K562 (cell line): ENCODE data around the gene PIK3CB. TPM values are rescaled to one million over a fixed set of nuclear protein-coding genes. Genes with fewer than 3 reads are reported as not detected.

Experiments used
- ATF3 ChIP-seq, 2 experiments: fragments of 450-650 bp in 1 of 2; sonication (generic) in 1 of 2; formaldehyde crosslinking in 1 of 2; IDR thresholded peaks in 1 of 2; conservative IDR thresholded peaks in 1 of 2; 2 replicates each; pipeline versions ENCODE4 v1.6.1 to v1.8.1; 2016 to 2023; ENCODE audit warnings: mild to moderate bottlenecking in 2 of 2, moderate library complexity in 2 of 2, inconsistent platforms in 1 of 2, missing genetic modification reagents in 1 of 2
- CBX5 ChIP-seq: IDR thresholded peaks from 2 replicates; pipeline ENCODE4 v1.6.1; 2014; ENCODE audit warnings: low read depth, borderline replicate concordance
- CEBPB ChIP-seq: fragments of 450-650 bp; IDR thresholded peaks from 2 replicates; pipeline ENCODE4 v1.6.1; 2016; ENCODE audit warnings: missing genetic modification characterization, missing compliant biosample characterization
- CTCFL ChIP-seq: IDR thresholded peaks from 2 replicates; pipeline ENCODE4 v1.6.1; 2011; ENCODE audit warnings: borderline replicate concordance, low read depth, mild to moderate bottlenecking, moderate library complexity, low read length; ENCODE audit not compliant: insufficient read depth, poor library complexity, severe bottlenecking
- DACH1 ChIP-seq: fragments of 450-650 bp; IDR thresholded peaks from 2 replicates; pipeline ENCODE4 v1.6.1; 2018; ENCODE audit not compliant: partially characterized antibody
- ETV1 ChIP-seq: fragments of 450-650 bp; conservative IDR thresholded peaks from 2 replicates; pipeline ENCODE4 v1.6.1; 2016; ENCODE audit warnings: missing genetic modification characterization, control low read depth, low read depth, missing compliant biosample characterization
- FOXJ2 ChIP-seq: fragments of 200-800 bp; sonication (Bioruptor generic); IDR thresholded peaks from 2 replicates; pipeline ENCODE4 v1.6.1; 2016; ENCODE audit warnings: missing genetic modification characterization, missing compliant biosample characterization
- HBP1 ChIP-seq: fragments of 450-650 bp; formaldehyde crosslinking; IDR thresholded peaks from 2 replicates; pipeline ENCODE4 v1.4.0; 2022; ENCODE audit warnings: missing genetic modification characterization
- HIVEP1 ChIP-seq: fragments of 250-450 bp; sonication (Bioruptor Pico); IDR thresholded peaks from 2 replicates; pipeline ENCODE4 v1.4.0; 2020; ENCODE audit warnings: mild to moderate bottlenecking
- MEIS2 ChIP-seq: fragments of 450-650 bp; IDR thresholded peaks from 2 replicates; pipeline ENCODE4 v1.6.1; 2014; ENCODE audit warnings: mild to moderate bottlenecking; ENCODE audit not compliant: partially characterized antibody
- NR2C2 ChIP-seq, 2 experiments: fragments of 200-800 bp in 1 of 2; sonication (Bioruptor generic) in 1 of 2; sonication (generic) in 1 of 2; formaldehyde crosslinking in 1 of 2; IDR thresholded peaks; 2 replicates each; pipeline versions ENCODE4 v1.6.1 to v1.8.0; 2016 to 2022; ENCODE audit warnings: mild to moderate bottlenecking in 1 of 2, missing compliant biosample characterization in 1 of 2, missing genetic modification characterization in 1 of 2, missing genetic modification reagents in 1 of 2
- RUNX1 ChIP-seq: sonication (generic); IDR thresholded peaks from 2 replicates; pipeline ENCODE4 v1.6.1; 2016; ENCODE audit warnings: antibody characterized with exemption, low read depth
- SOX6 ChIP-seq: fragments of 450-650 bp; IDR thresholded peaks from 2 replicates; pipeline ENCODE4 v1.6.1; 2014; ENCODE audit warnings: mild to moderate bottlenecking
- ZNF12 ChIP-seq: sonication (generic); formaldehyde crosslinking; IDR thresholded peaks from 2 replicates; pipeline ENCODE4 v1.4.0; 2020; ENCODE audit warnings: mild to moderate bottlenecking, missing genetic modification reagents
- ZNF253 ChIP-seq: fragments of 250-450 bp; sonication (Bioruptor Pico); conservative IDR thresholded peaks from 2 replicates; pipeline ENCODE4 v1.6.1; 2021; ENCODE audit warnings: mild to moderate bottlenecking
- ZNF316 ChIP-seq: fragments of 450-650 bp; IDR thresholded peaks from 2 replicates; pipeline ENCODE4 v1.6.1; 2016
- ZNF512 ChIP-seq: IDR thresholded peaks from 2 replicates; pipeline ENCODE4 v1.6.1; 2016; ENCODE audit warnings: missing genetic modification characterization, missing compliant biosample characterization
- ZNF75A ChIP-seq: fragments of 450-650 bp; formaldehyde crosslinking; IDR thresholded peaks from 2 replicates; pipeline ENCODE4 v1.4.0; 2020; ENCODE audit warnings: mild to moderate bottlenecking
- polyA plus RNA-seq, 8 experiments: library from polyadenylated mRNA; depleted of rRNA in 4 of 8; stranded (reverse) in 5 of 8; unstranded in 3 of 8; fragments of >200 nt; fragmentation: Nextera tagmentation in 2 of 8; fragmentation: Illumina TruSeq in 1 of 8; extraction: Ambion mirVana in 2 of 8; extraction: Trizol in 1 of 8; gene quantifications; 2 replicates each; pipeline versions ENCODE4 v1.2.1 to v1.2.3, GENCODE V29; 2011 to 2014; ENCODE audit warnings: inconsistent platforms in 1 of 8, missing spikeins in 1 of 8
- total RNA-seq, 7 experiments: library from RNA; depleted of rRNA in 6 of 7; stranded (reverse); fragments of >200 nt in 6 of 7; fragmentation: Illumina TruSeq in 2 of 7; extraction: Trizol in 2 of 7; gene quantifications; 2 replicates each; pipeline versions ENCODE4 v1.2.1 to v1.2.3, GENCODE V29; 2011 to 2021; ENCODE audit warnings: low replicate concordance in 1 of 7
- TF ChIP-seq, protein P1 (sequence below): fragments of 450-650 bp; conservative IDR thresholded peaks from 2 replicates; pipeline ENCODE4 v1.6.1; 2016; ENCODE audit warnings: missing genetic modification characterization, low read depth, mild to moderate bottlenecking, missing compliant biosample characterization, moderate library complexity
- TF ChIP-seq, protein P2 (sequence below): IDR thresholded peaks from 2 replicates; pipeline ENCODE4 v1.6.1; 2012; ENCODE audit warnings: low read depth, low read length, improper control_type of control experiment, borderline replicate concordance

The PIK3CB gene
- total and polyA plus RNA-seq, 9 of the 15 experiments (the other 6 are each of a cell fraction or from before 2014, with no cell fraction given), result 15.3 to 62.6 (median 28.3) TPM

GRCh38 chr3:138768125-138768524 lies 66.6 kb downstream of the PIK3CB start (continued):
- TF ChIP-seq ZNF12 (CRISPR knock-in tag) (peak; percentile 33; the same call in 1 of the 2 replicates), RUNX1 (no peak), CEBPB (tag) (no peak), ZNF253 (CRISPR knock-in tag) (no peak), CTCFL (no peak), ZNF75A (CRISPR knock-in tag) (no peak), SOX6 (no peak), HIVEP1 (CRISPR knock-in tag) (no peak), ZNF512 (tag) (no peak), CBX5 (peak; percentile 99), MEIS2 (no peak), ATF3 (IDR thresholded peaks at IDR 0.05) (no peak), ATF3 (CRISPR knock-in tag; conservative IDR thresholded peaks at IDR 0.05) (no peak; the same call in 1 of the 2 replicates), DACH1 (no peak), ETV1 (tag) (no peak), NR2C2 (CRISPR knock-in tag; IDR thresholded peaks at IDR 0.05) (0 out of 2 replicates have a peak, but pooled peaks have one; percentile 24), NR2C2 (tag; IDR thresholded peaks at IDR 0.05) (no peak), FOXJ2 (tag) (no peak), HBP1 (CRISPR knock-in tag) (no peak), ZNF316 (no peak)
- TF ChIP-seq, protein P1, sequence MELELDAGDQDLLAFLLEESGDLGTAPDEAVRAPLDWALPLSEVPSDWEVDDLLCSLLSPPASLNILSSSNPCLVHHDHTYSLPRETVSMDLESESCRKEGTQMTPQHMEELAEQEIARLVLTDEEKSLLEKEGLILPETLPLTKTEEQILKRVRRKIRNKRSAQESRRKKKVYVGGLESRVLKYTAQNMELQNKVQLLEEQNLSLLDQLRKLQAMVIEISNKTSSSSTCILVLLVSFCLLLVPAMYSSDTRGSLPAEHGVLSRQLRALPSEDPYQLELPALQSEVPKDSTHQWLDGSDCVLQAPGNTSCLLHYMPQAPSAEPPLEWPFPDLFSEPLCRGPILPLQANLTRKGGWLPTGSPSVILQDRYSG, result no peak
- TF ChIP-seq, protein P2, sequence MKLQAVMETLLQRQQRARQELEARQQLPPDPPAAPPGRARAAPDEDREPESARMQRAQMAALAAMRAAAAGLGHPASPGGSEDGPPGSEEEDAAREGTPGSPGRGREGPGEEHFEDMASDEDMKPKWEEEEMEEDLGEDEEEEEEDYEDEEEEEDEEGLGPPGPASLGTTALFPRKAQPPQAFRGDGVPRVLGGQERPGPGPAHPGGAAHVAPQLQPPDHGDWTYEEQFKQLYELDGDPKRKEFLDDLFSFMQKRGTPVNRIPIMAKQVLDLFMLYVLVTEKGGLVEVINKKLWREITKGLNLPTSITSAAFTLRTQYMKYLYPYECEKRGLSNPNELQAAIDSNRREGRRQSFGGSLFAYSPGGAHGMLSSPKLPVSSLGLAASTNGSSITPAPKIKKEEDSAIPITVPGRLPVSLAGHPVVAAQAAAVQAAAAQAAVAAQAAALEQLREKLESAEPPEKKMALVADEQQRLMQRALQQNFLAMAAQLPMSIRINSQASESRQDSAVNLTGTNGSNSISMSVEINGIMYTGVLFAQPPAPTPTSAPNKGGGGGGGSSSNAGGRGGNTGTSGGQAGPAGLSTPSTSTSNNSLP, result no peak
